PC-9 (cell line): ENCODE measurements around the gene JARID2.

Source experiments
- EZH2 ChIP-seq: fragments of 200-600 bp; sonication (generic); IDR thresholded peaks from 2 replicates; pipeline ENCODE4 v1.8.0; 2017; ENCODE audit warnings: antibody characterized with exemption, low read depth
- TF ChIP-seq, protein P1 (sequence below): fragments of 200-600 bp; sonication (generic); conservative IDR thresholded peaks from 2 replicates; pipeline ENCODE4 v1.6.1; 2017; ENCODE audit warnings: mixed run types, antibody characterized with exemption, mild to moderate bottlenecking, moderate library complexity

DNA sequence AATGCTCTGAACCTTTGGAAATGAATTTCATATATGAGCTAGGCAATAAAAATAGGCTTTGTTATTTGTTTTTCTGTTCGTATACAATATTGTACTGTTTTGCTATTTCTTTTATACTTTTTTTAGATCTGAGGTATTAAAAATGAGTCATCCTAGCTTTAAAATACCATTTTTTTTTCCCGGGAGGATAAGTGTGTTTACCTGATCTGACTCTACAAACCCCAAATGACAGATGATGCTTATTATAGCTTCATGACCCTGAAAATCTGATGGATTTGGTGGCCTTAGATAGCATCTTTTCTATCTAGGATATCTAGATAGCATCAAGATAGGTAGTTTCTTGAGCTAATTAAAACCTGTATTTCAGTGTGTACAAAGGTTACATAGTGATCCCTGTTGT lies 210.6 kb downstream of the JARID2 start:
- TF ChIP-seq, protein P1, sequence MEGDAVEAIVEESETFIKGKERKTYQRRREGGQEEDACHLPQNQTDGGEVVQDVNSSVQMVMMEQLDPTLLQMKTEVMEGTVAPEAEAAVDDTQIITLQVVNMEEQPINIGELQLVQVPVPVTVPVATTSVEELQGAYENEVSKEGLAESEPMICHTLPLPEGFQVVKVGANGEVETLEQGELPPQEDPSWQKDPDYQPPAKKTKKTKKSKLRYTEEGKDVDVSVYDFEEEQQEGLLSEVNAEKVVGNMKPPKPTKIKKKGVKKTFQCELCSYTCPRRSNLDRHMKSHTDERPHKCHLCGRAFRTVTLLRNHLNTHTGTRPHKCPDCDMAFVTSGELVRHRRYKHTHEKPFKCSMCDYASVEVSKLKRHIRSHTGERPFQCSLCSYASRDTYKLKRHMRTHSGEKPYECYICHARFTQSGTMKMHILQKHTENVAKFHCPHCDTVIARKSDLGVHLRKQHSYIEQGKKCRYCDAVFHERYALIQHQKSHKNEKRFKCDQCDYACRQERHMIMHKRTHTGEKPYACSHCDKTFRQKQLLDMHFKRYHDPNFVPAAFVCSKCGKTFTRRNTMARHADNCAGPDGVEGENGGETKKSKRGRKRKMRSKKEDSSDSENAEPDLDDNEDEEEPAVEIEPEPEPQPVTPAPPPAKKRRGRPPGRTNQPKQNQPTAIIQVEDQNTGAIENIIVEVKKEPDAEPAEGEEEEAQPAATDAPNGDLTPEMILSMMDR = no peak
- no peak for TF ChIP-seq EZH2
